ENCODE measurements around the gene CPPED1.

- no peak for TF ChIP-seq MAZ (IDR thresholded peaks at IDR 0.05; ENCODE audit: borderline replicate concordance, low read depth, low read length)
- TF ChIP-seq, protein P1, sequence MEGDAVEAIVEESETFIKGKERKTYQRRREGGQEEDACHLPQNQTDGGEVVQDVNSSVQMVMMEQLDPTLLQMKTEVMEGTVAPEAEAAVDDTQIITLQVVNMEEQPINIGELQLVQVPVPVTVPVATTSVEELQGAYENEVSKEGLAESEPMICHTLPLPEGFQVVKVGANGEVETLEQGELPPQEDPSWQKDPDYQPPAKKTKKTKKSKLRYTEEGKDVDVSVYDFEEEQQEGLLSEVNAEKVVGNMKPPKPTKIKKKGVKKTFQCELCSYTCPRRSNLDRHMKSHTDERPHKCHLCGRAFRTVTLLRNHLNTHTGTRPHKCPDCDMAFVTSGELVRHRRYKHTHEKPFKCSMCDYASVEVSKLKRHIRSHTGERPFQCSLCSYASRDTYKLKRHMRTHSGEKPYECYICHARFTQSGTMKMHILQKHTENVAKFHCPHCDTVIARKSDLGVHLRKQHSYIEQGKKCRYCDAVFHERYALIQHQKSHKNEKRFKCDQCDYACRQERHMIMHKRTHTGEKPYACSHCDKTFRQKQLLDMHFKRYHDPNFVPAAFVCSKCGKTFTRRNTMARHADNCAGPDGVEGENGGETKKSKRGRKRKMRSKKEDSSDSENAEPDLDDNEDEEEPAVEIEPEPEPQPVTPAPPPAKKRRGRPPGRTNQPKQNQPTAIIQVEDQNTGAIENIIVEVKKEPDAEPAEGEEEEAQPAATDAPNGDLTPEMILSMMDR (conservative IDR thresholded peaks at IDR 0.05; ENCODE audit: low read depth, low read length), result no peak
- TF ChIP-seq RAD21 (IDR thresholded peaks at IDR 0.05; ENCODE audit: low read length), result no peak
- no peak for TF ChIP-seq BHLHE40 (IDR thresholded peaks at IDR 0.05; ENCODE audit: low read depth, low read length)
- TF ChIP-seq POLR2A (IDR thresholded peaks at IDR 0.05; ENCODE audit: low read depth, low read length), result no peak
- TF ChIP-seq RFX5 (IDR thresholded peaks at IDR 0.05; ENCODE audit: low read depth, low read length), result no peak
- TF ChIP-seq RCOR1 (IDR thresholded peaks at IDR 0.05; ENCODE audit: insufficient replicate concordance, low read length), result no peak
Measured at GRCh38 chr16:12716658-12717057, 87.0 kb downstream of the CPPED1 start.

Data from IMR-90 (cell line).